OCI-LY1 (cell line): ENCODE measurements around the gene TRAPPC3L.

Source experiments
- EZH2 ChIP-seq: fragments of 200-600 bp; sonication (generic), shearing (Covaris generic); IDR thresholded peaks from 2 replicates; pipeline ENCODE4 v1.8.0; 2017; ENCODE audit warnings: borderline replicate concordance, mixed run types, mild to moderate bottlenecking, antibody characterized with exemption, low read length, moderate library complexity, mixed read lengths
- TF ChIP-seq, protein P1 (sequence below): fragments of 200-600 bp; sonication (generic), shearing (Covaris generic); IDR thresholded peaks from 2 replicates; pipeline ENCODE4 v1.5.1; 2017; ENCODE audit warnings: mild to moderate bottlenecking, antibody characterized with exemption, low read length, moderate library complexity, mixed read lengths

DNA sequence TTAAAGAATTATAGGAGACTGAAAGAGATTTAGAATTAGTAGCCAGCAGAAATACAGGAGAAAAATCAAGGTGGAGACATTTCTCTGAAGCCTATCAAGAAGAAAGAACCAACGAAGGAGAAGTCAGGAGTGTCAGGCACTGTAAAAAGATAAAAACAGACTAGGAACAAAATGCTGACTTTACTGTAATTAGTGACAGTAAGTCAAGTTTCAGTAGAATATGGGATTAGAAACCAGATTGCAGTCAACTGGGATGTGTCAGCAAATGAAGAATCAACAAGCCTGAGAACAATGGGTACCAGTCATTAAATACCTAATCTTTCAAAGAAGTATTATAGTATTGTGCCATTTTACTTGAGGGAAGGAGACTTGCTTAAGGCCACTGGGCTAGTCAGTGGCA, 62.7 kb downstream of the TRAPPC3L start:
- TF ChIP-seq, protein P1, sequence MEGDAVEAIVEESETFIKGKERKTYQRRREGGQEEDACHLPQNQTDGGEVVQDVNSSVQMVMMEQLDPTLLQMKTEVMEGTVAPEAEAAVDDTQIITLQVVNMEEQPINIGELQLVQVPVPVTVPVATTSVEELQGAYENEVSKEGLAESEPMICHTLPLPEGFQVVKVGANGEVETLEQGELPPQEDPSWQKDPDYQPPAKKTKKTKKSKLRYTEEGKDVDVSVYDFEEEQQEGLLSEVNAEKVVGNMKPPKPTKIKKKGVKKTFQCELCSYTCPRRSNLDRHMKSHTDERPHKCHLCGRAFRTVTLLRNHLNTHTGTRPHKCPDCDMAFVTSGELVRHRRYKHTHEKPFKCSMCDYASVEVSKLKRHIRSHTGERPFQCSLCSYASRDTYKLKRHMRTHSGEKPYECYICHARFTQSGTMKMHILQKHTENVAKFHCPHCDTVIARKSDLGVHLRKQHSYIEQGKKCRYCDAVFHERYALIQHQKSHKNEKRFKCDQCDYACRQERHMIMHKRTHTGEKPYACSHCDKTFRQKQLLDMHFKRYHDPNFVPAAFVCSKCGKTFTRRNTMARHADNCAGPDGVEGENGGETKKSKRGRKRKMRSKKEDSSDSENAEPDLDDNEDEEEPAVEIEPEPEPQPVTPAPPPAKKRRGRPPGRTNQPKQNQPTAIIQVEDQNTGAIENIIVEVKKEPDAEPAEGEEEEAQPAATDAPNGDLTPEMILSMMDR, result no peak
- no peak for TF ChIP-seq EZH2
